Thyroid gland (tissue), 4 donors: ENCODE results near the gene SDS.

Source experiments
- CTCF ChIP-seq, 6 experiments: fragments of 200-600 bp in 3 of 6; fragments of 450-650 bp in 3 of 6; sonication (generic) in 3 of 6; IDR thresholded peaks; one replicate each; pipeline ENCODE4 v1.5.1; 2016 to 2019; ENCODE audit warnings: antibody characterized with exemption in 6 of 6, mild to moderate bottlenecking in 2 of 6, inconsistent platforms in 1 of 6, moderate library complexity in 1 of 6
- POLR2A ChIP-seq, 2 donors: fragments of 450-650 bp; IDR thresholded peaks; one replicate each; pipeline ENCODE4 v1.6.1; 2017; ENCODE audit warnings: antibody characterized with exemption in 2 of 2, mild to moderate bottlenecking in 2 of 2, moderate library complexity in 1 of 2

DNA sequence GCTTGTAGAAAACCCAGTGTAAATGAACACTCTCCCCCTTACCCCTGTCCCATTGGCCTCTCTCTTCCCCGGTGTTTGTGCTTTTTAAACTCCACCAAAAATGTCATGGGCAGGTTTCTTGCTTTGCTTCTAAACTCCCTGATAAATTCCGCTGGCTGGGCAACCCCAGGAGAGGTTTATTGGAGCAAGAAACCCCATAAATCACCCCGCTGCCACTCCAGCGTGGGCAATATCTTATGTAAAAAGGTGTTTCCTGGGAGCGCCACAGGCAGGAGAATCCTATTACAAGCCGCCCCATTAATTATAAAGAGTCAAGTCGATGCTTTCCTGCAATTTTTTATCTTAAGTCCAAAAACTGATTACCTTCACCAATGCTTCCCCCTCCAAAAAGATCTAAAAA lies 45.2 kb upstream of the SDS start:
- TF ChIP-seq CTCF (IDR thresholded peaks at IDR 0.05): no peak
- no peak for TF ChIP-seq POLR2A (IDR thresholded peaks at IDR 0.05)
